Ishikawa (cell line): ENCODE results near the gene PHF2.

Experiments
- FOXM1 ChIP-seq: IDR thresholded peaks from 2 replicates; pipeline ENCODE4 v1.6.1; 2012; ENCODE audit warnings: low read depth, borderline replicate concordance
- TAF1 ChIP-seq: IDR thresholded peaks from 2 replicates; pipeline ENCODE4 v1.6.1; 2012; ENCODE audit warnings: low read depth, mild to moderate bottlenecking
- TCF12 ChIP-seq: IDR thresholded peaks from 2 replicates; pipeline ENCODE4 v1.6.1; 2012; ENCODE audit warnings: low read depth
- YY1 ChIP-seq: IDR thresholded peaks from 2 replicates; pipeline ENCODE4 v1.6.1; 2012; ENCODE audit warnings: low read depth

DNA sequence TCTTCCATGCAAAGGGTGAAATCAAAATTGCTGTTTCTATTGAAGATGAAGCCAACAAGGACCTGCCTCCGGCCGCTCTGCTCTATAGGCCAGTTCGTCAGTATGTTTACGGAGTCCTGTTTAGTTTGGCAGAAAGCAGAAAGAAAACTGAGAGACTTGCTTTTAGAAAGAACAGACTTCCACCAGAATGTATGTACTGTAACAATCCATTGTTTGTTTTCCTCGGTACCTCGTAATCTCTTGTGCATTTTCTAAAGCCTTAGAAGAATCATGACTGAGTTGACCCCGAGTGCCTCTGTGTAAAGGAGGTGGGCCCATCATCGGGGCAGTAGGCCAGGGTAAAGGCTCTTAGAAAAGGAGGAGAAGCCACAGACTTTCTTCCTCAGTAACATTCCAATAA, 44.2 kb upstream of the PHF2 start:
- TF ChIP-seq TCF12 (no peak), FOXM1 (no peak), YY1 (no peak), TAF1 (no peak)
